Fibroblast of the aortic adventitia (primary cell): Measurements from ENCODE around the gene CD1E. TPM values are rescaled to one million over a fixed set of nuclear protein-coding genes. Genes with fewer than 3 reads are reported as not detected.

ENCODE experiments used
- DNase-seq: peaks from one replicate; pipeline ENCODE4 v3.0.0-alpha.2; 2010; ENCODE audit warnings: low read depth
- H3K4me3 ChIP-seq: 2 replicates; pipeline ENCODE4 v1.5.1; 2011; ENCODE audit warnings: low read depth, mild to moderate bottlenecking, control low read depth, low read length, moderate library complexity
- CTCF ChIP-seq: IDR thresholded peaks from 2 replicates; pipeline ENCODE4 v1.5.1; 2011; ENCODE audit warnings: mild to moderate bottlenecking, low read length, control low read depth, inconsistent platforms; ENCODE audit not compliant: insufficient read depth
- total RNA-seq: library from RNA; depleted of rRNA; stranded (reverse); fragments of >200 nt; gene quantifications from 2 replicates; pipeline ENCODE4 v1.2.3, GENCODE V29; 2012; ENCODE audit warnings: low replicate concordance

Gene CD1E
- total RNA-seq, 1 donor = not detected

DNA sequence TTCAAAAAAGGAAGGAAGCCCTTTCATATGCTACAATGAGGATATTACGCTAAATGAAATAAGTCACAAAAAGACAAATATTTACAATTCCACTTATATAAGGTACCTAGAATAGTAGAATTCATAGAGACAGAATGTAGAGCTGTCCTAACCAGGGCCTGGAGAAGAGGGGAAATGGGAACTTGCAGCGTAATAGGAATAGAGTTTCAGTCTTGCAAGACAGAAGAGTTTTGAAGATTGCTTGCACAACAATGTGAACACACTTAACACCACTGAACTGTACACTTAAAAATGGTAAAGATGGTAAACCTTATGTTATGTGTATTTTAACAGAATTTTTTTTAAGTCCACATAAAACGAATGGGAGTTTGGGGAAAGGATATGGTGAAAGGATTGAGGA, 25.3 kb upstream of the CD1E start:
- H3K4me3 ChIP-seq = no peak overlapping the region
- no peak for TF ChIP-seq CTCF
- no peak for DNase-seq

- DNase-seq = no peak
- no peak overlapping the region for H3K4me3 ChIP-seq
- TF ChIP-seq CTCF = no peak
Observed at GRCh38 chr1:158329300-158329699, 24.4 kb upstream of the CD1E start.

GRCh38 chr1:158329733-158330132, 24.0 kb upstream of the CD1E start:
- no peak for DNase-seq
- TF ChIP-seq CTCF = no peak
- H3K4me3 ChIP-seq = no peak overlapping the region

DNA sequence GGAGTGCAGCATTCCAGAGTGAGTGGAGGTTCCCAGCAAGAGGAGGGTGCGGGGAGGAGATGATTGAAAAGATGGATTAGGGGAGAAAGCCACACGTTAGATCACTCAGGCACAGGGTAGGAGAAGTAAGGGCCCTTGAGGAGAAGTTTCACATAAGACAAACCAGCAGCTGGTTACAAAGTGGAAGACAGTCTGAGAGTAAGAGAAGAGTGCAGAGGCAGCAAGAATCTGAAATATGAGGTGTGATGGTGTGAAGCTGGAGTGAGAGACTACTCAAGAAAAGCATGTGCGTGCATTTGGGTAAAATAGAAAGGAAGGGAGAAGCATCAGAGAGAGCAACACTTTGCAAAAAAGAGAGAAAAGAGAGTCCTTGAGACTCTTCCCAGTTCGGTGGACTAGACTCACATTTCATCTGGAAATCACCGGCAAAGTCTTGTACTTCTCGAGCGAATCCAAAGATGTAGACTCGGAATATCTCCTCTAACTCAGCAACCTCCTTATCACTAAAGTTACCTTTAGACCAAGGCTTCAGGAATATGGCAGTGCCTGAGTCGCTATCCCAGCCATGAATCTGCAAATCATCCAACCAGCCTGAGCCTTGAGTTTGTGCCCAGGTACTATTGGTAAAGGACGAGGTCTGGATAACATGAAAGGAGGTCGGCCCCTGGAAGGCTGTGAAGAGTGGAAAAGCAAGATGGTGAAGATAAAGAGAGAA, 23.1 kb upstream of the CD1E start:
- H3K4me3 ChIP-seq = no peak overlapping the region
- no peak for TF ChIP-seq CTCF

DNA sequence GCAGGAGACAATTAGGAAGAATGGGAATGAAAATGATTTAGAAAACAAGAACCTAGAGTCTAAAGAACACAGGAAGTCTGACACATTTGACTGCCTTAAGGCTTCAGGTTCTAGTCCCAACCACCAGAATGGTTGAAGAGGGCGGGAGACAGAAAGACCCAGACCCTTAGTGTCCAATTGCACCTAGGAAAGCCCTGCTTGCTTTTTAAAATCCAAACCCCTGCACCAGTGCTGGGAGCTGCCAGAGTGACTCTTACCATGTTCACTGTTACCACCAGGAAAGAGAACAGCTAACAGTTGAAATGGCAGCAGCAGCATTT, 22.6 kb upstream of the CD1E start:
- no peak for DNase-seq
- no peak for TF ChIP-seq CTCF
- H3K4me3 ChIP-seq = no peak overlapping the region

More for the DNA sequence above, 23.1 kb upstream of the CD1E start:
- DNase-seq = no peak

GRCh38 chr1:158331481-158332150, 22.1 kb upstream of the CD1E start, which contains the start of gene CD1B:
Gene CD1B (minus strand): TSS chr1:158331531. CDS start chr1:158331423, 108 bp downstream.
- DNase-seq = no peak
- H3K4me3 ChIP-seq = no peak within 1 kb of the TSS

More at GRCh38 chr1:158331481-158332150, 22.1 kb upstream of the CD1E start, which contains the start of gene CD1B:
- TF ChIP-seq CTCF = no peak
